Caco-2 (cell line): ENCODE data around the gene ZKSCAN1. TPM values are rescaled to one million over a fixed set of nuclear protein-coding genes. Genes with fewer than 3 reads are reported as not detected.
"Not testable (repeated sequence)": the region's sequence is repeated elsewhere in the genome, so short reads cannot be mapped to it uniquely, and the experiment has no call there.

Experiments used
- BruUV-seq: library from RNA; stranded (reverse); fragments of 400-500 nt; replicated peaks from 2 replicates; lab custom pipeline; 2021; lab: Mats Ljungman, UMichigan
- CTCF ChIA-PET: fragments of 300-600 bp; sonication (Branson Sonifier 250); formaldehyde crosslinking; loops from one replicate; lab custom pipeline; 2022; ENCODE audit warnings: antibody characterized with exemption; lab: Charles Lee
- POLR2A ChIA-PET: fragments of 300-600 bp; sonication (Branson Sonifier 250); formaldehyde crosslinking; loops from one replicate; lab custom pipeline; 2022; ENCODE audit warnings: antibody characterized with exemption; lab: Charles Lee
- DNase-seq, 2 experiments: peaks; one replicate each; pipeline versions ENCODE4 v3.0.0 to v3.0.0-alpha.2; 2020 to 2022
- H3K27me3 ChIP-seq: replicated peaks from 2 replicates; pipeline ENCODE4 v1.6.0; 2011; ENCODE audit warnings: low read length; ENCODE audit not compliant: control insufficient read depth, insufficient read depth
- H3K36me3 ChIP-seq: 2 replicates; pipeline ENCODE4 v1.5.1; 2011; ENCODE audit warnings: low read length; ENCODE audit not compliant: control insufficient read depth, insufficient read depth
- H3K4me1 ChIP-seq: fragments of 250-450 bp; sonication (Bioruptor Pico); 2 replicates; pipeline ENCODE4 v1.5.1; 2020; ENCODE audit warnings: mild to moderate bottlenecking
- H3K4me3 ChIP-seq: 2 replicates; pipeline ENCODE4 v1.5.1; 2011; ENCODE audit warnings: low read depth, mild to moderate bottlenecking, control low read depth, low read length
- H3K9me3 ChIP-seq: fragments of 250-450 bp; sonication (Bioruptor Pico); 2 replicates; pipeline ENCODE4 v1.5.1; 2020; ENCODE audit warnings: mild to moderate bottlenecking, moderate library complexity
- H3K27ac Mint-ChIP-seq: one replicate; pipeline ENCODE4 v1.8.0; 2022; ENCODE audit warnings: mixed read lengths; ENCODE audit not compliant: unreplicated experiment
- H3K27me3 Mint-ChIP-seq: one replicate; pipeline ENCODE4 v1.8.0; 2022; ENCODE audit warnings: mixed read lengths; ENCODE audit not compliant: insufficient read depth, unreplicated experiment
- H3K36me3 Mint-ChIP-seq: one replicate; pipeline ENCODE4 v1.8.0; 2022; ENCODE audit warnings: mild to moderate bottlenecking, mixed read lengths; ENCODE audit not compliant: insufficient read depth, unreplicated experiment
- H3K4me1 Mint-ChIP-seq: one replicate; pipeline ENCODE4 v1.8.0; 2022; ENCODE audit warnings: low read depth, mixed read lengths; ENCODE audit not compliant: unreplicated experiment
- H3K4me3 Mint-ChIP-seq: one replicate; pipeline ENCODE4 v1.8.0; 2022; ENCODE audit warnings: mild to moderate bottlenecking, moderate library complexity, mixed read lengths; ENCODE audit not compliant: unreplicated experiment
- H3K9me3 Mint-ChIP-seq: one replicate; pipeline ENCODE4 v1.8.0; 2022; ENCODE audit warnings: mixed read lengths; ENCODE audit not compliant: unreplicated experiment
- intact Hi-C: fragments of 100-400 bp; cut with micrococcal nuclease; formaldehyde crosslinking; loops from one replicate; pipeline ENCODE4 v1.10.0; 2022; ENCODE audit not compliant: unreplicated experiment
- total RNA-seq: library from RNA; stranded (reverse); gene quantifications from 2 replicates; pipeline ENCODE4 v1.2.3, GENCODE V29; 2022
- TF ChIP-seq, protein P1 (sequence below), 2 experiments: fragments of 200-600 bp in 1 of 2; IDR thresholded peaks; 1 replicate in 1 of 2; 2 replicates in 1 of 2; pipeline versions ENCODE4 v1.5.1 to v1.8.0; 2011 to 2022; ENCODE audit warnings: antibody characterized with exemption in 1 of 2, control low read depth in 1 of 2, inconsistent platforms in 1 of 2, low read depth in 1 of 2, low read length in 1 of 2, mild to moderate bottlenecking in 1 of 2, moderate library complexity in 1 of 2; ENCODE audit not compliant: insufficient read depth in 1 of 2, severe bottlenecking in 1 of 2, unreplicated experiment in 1 of 2

ZKSCAN1 gene
- total RNA-seq, 1 experiment from 2014 or later = 44.8 TPM

DNA sequence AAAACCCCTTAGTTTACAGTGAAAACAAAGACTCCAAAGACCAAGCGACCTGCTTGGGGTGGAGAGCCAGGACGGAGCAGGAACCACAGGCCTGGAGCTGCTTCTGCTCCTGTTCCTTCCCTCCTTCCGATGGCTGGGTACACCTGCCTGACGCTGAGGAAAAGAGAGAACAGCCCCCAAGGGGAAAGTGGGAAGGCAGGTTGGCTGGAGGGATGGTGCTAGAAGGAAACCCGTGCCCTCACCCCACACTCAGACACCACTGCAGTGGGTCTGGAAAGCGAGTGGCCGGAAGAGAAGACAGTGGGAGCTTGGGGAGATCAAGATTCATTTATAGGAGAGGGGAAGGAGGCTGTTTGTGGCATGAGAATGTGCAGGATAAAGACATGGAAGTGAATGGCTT, 34.3 kb upstream of the ZKSCAN1 start:
- POLR2A ChIA-PET, H3K4me3 Mint-ChIP-seq, H3K36me3 Mint-ChIP-seq, H3K27me3 ChIP-seq, H3K4me3 ChIP-seq, H3K36me3 ChIP-seq, H3K9me3 ChIP-seq, H3K4me1 Mint-ChIP-seq, BruUV-seq, intact Hi-C loops, H3K9me3 Mint-ChIP-seq, DNase-seq, H3K4me1 ChIP-seq, H3K27ac Mint-ChIP-seq: not testable (repeated sequence)
- CTCF ChIA-PET = interaction anchor here (0.6 kb wide), 1 partner anchor 73 kb away, joined by 4 read pairs; no protein-coding TSS in a partner anchor
- H3K27me3 Mint-ChIP-seq = peaks cover 12% of the 10 kb centered on the region

DNA sequence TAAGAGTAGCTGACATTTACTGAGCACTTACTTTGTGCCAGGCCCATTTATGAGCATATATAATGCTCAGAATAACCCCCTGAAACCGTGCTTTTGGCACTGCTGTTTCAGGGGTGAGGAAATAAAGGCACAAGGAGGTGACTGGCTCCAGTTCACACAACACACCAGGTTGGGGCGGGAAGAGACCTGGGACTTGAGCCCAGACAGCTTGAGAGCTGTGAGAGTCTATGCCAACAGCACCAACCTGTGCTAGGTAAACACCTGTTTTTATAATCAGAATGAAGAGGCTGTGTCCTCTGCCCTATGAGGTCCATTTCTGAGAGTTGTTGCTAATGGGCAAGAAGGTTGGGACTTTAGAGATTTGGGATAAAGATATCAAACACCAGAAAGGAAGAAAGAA, 30.8 kb upstream of the ZKSCAN1 start:
- 0 out of 2 replicates have a peak, but pooled peaks cover 1% of the 10 kb centered on the region for H3K4me1 ChIP-seq
- TF ChIP-seq, protein P1, sequence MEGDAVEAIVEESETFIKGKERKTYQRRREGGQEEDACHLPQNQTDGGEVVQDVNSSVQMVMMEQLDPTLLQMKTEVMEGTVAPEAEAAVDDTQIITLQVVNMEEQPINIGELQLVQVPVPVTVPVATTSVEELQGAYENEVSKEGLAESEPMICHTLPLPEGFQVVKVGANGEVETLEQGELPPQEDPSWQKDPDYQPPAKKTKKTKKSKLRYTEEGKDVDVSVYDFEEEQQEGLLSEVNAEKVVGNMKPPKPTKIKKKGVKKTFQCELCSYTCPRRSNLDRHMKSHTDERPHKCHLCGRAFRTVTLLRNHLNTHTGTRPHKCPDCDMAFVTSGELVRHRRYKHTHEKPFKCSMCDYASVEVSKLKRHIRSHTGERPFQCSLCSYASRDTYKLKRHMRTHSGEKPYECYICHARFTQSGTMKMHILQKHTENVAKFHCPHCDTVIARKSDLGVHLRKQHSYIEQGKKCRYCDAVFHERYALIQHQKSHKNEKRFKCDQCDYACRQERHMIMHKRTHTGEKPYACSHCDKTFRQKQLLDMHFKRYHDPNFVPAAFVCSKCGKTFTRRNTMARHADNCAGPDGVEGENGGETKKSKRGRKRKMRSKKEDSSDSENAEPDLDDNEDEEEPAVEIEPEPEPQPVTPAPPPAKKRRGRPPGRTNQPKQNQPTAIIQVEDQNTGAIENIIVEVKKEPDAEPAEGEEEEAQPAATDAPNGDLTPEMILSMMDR (IDR thresholded peaks at IDR 0.05; ENCODE audit: insufficient read depth in 1 of 2, low read depth in 1 of 2, low read length in 1 of 2, severe bottlenecking in 1 of 2, unreplicated experiment in 1 of 2) = no peak
- intact Hi-C loops = no loop called here
- Mint-ChIP-seq H3K9me3 (no peaks in the 10 kb centered on the region), H3K4me1 (peaks cover under 1% of the 10 kb centered on the region), H3K27ac (no peak overlapping the region), H3K36me3 (no peaks in the 10 kb centered on the region), H3K4me3 (no peak overlapping the region), H3K27me3 (peaks cover 19% of the 10 kb centered on the region)
- ChIA-PET CTCF (no interaction called here), POLR2A (no interaction called here)
- DNase-seq = no peak
- H3K36me3 ChIP-seq = no peaks in the 10 kb centered on the region
- no peaks in the 10 kb centered on the region for H3K27me3 ChIP-seq
- H3K9me3 ChIP-seq = no peaks in the 10 kb centered on the region
- no TSS peak for BruUV-seq
- H3K4me3 ChIP-seq = no peak overlapping the region

DNA sequence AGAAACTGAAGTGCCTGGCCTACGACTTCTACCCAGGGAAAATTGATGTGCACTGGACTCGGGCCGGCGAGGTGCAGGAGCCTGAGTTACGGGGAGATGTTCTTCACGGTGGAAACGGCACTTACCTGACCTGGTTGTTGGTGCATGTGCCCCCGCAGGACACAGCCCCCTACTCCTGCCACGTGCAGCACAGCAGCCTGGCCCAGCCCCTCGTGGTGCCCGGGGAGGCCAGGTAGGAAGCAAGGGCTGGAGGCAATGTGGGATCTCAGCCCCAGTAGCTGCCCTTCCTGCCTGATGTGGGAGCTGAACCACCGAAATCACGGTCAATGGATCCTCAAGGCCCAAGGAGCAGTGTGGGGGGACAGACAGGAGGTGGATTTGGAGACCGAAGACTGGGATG, 28.1 kb upstream of the ZKSCAN1 start:
- POLR2A ChIA-PET, BruUV-seq, H3K36me3 Mint-ChIP-seq, H3K36me3 ChIP-seq, H3K9me3 ChIP-seq, H3K4me1 Mint-ChIP-seq, H3K27me3 ChIP-seq, H3K27ac Mint-ChIP-seq, H3K4me1 ChIP-seq, H3K4me3 ChIP-seq, DNase-seq, intact Hi-C loops, H3K4me3 Mint-ChIP-seq, CTCF ChIA-PET, H3K9me3 Mint-ChIP-seq: not testable (repeated sequence)
- peaks cover 15% of the 10 kb centered on the region for H3K27me3 Mint-ChIP-seq

DNA sequence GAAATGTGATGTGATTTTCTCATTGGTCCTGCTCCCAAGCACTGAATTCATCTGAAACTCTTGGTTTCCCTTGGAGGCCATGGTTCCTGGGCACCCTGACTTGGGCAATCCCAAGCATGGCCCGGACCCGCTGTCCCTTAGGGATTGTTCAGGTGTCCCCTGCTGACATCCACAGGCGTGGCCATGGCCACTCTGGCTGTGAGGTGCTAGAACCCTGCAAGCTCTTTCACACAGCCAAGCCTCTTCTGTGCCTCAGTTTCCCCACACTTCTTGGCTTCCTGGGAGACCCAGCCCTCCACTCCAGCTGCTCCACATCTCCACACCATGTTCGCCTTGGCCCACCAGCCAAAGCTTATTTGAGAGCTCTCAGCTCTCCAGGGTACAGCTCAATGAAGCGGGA, 27.6 kb upstream of the ZKSCAN1 start:
- Histone ChIP-seq H3K27me3 (no peaks in the 10 kb centered on the region), H3K9me3 (no peaks in the 10 kb centered on the region), H3K4me3 (no peak overlapping the region), H3K36me3 (no peaks in the 10 kb centered on the region), H3K4me1 (no peaks in the 10 kb centered on the region)
- Mint-ChIP-seq H3K27ac (no peak overlapping the region), H3K9me3 (no peaks in the 10 kb centered on the region), H3K4me3 (no peak overlapping the region), H3K27me3 (peaks cover 15% of the 10 kb centered on the region), H3K36me3 (no peaks in the 10 kb centered on the region), H3K4me1 (no peaks in the 10 kb centered on the region)
- DNase-seq = no peak
- POLR2A ChIA-PET = no interaction called here
- TF ChIP-seq, protein P1 (IDR thresholded peaks at IDR 0.05; ENCODE audit: insufficient read depth in 1 of 2, low read depth in 1 of 2, low read length in 1 of 2, severe bottlenecking in 1 of 2, unreplicated experiment in 1 of 2) = no peak
- CTCF ChIA-PET = no interaction called here
- intact Hi-C loops = no loop called here
- no TSS peak for BruUV-seq
